NT2/D1 (cell line): Measurements from ENCODE around the gene ZNF714.

Experiments used
- YY1 ChIP-seq: IDR thresholded peaks from 2 replicates; pipeline ENCODE4 v1.6.1; 2011; ENCODE audit not compliant: insufficient read length, insufficient read depth
- ZNF274 ChIP-seq: IDR thresholded peaks from 2 replicates; pipeline ENCODE4 v1.6.1; 2011; ENCODE audit warnings: mild to moderate bottlenecking, low read depth, low read length

- TF ChIP-seq YY1 (no peak), ZNF274 (no peak)
Measured at GRCh38 chr19:21117041-21117907, 35.3 kb downstream of the ZNF714 start.
